COLO668 (cell line): ENCODE measurements around the gene ATP9A.
"Not testable (repeated sequence)": the region's sequence is repeated elsewhere in the genome, so short reads cannot be mapped to it uniquely, and the experiment has no call there.

Experiments
- DNase-seq: peaks from one replicate; lab custom pipeline; 2025; ENCODE audit not compliant: unreplicated experiment; lab: John Stamatoyannopoulos, UW

ATP9A gene

GRCh38 chr20:51767867-51768758 is at the start of gene ATP9A:
Gene ATP9A (minus strand): TSS chr20:51768390. CDS start chr20:51768369, 21 bp downstream.
- peak; percentile 57 for DNase-seq

GRCh38 chr20:51816856-51817255 is 48.7 kb upstream of the ATP9A start:
- not testable (repeated sequence) for DNase-seq

GRCh38 chr20:51815383-51816076 is 47.3 kb upstream of the ATP9A start:
- no peak for DNase-seq

GRCh38 chr20:51812861-51813260 is 44.7 kb upstream of the ATP9A start:
- DNase-seq: no peak

GRCh38 chr20:51811514-51812128 is 43.4 kb upstream of the ATP9A start:
- no peak for DNase-seq

GRCh38 chr20:51811042-51811355 is 42.8 kb upstream of the ATP9A start:
- no peak for DNase-seq

GRCh38 chr20:51810155-51811041 is 42.2 kb upstream of the ATP9A start:
- no peak for DNase-seq

GRCh38 chr20:51807720-51808250 is 39.6 kb upstream of the ATP9A start:
- DNase-seq: no peak

GRCh38 chr20:51804754-51805153 is 36.6 kb upstream of the ATP9A start:
- DNase-seq: no peak

- no peak for DNase-seq
These were observed 35.1 kb upstream of the ATP9A start for GRCh38 chr20:51803148-51803854.

- no peak for DNase-seq
These were observed 34.1 kb upstream of the ATP9A start, which contains the start of gene SALL4 for GRCh38 chr20:51802170-51802751. Gene SALL4 (minus strand): TSS chr20:51802521. CDS start chr20:51802408, 113 bp downstream.

GRCh38 chr20:51801823-51802123 is 33.6 kb upstream of the ATP9A start:
- DNase-seq: no peak

- DNase-seq: no peak
These were observed 33.1 kb upstream of the ATP9A start for GRCh38 chr20:51801122-51801822.

- peak; percentile 5 for DNase-seq
These were observed 32.6 kb upstream of the ATP9A start for GRCh38 chr20:51800872-51801121.

- DNase-seq: peak; percentile 62
These were observed 32.1 kb upstream of the ATP9A start for GRCh38 chr20:51800060-51800871.

GRCh38 chr20:51799401-51799860 is 31.2 kb upstream of the ATP9A start:
- no peak for DNase-seq

GRCh38 chr20:51797357-51798025 is 29.3 kb upstream of the ATP9A start:
- no peak for DNase-seq

GRCh38 chr20:51796340-51796739 is 28.1 kb upstream of the ATP9A start:
- DNase-seq: no peak
